IPS DF 4.7 (cell line): ENCODE measurements around the gene CMTM6.
"Not testable (repeated sequence)": the region's sequence is repeated elsewhere in the genome, so short reads cannot be mapped to it uniquely, and the experiment has no call there.

Experiments used
- DNase-seq: peaks from one replicate; pipeline ENCODE4 v3.0.0-alpha.2; 2013; ENCODE audit warnings: low spot score; ENCODE audit errors: extremely low read depth

CMTM6 gene

GRCh38 chr3:32502118-32502945 is at the start of gene CMTM6:
TSS of gene CMTM6 (minus strand) at chr3:32502852. CDS start at chr3:32502745, 107 bp downstream.
- no peak for DNase-seq

- no peak for DNase-seq
These were observed 49.4 kb upstream of the CMTM6 start for GRCh38 chr3:32552013-32552412.

- no peak for DNase-seq
These were observed 48.8 kb upstream of the CMTM6 start for GRCh38 chr3:32551496-32551895.

- DNase-seq, result no peak
These were observed 48.4 kb upstream of the CMTM6 start for GRCh38 chr3:32551087-32551486.

GRCh38 chr3:32545305-32545704 is 42.7 kb upstream of the CMTM6 start:
- DNase-seq, result no peak

- no peak for DNase-seq
These were observed 42.2 kb upstream of the CMTM6 start for GRCh38 chr3:32544894-32545293.

- DNase-seq, result no peak
These were observed 40.2 kb upstream of the CMTM6 start for GRCh38 chr3:32542807-32543206.

- DNase-seq, result no peak
These were observed 38.2 kb upstream of the CMTM6 start for GRCh38 chr3:32540899-32541298.

GRCh38 chr3:32532434-32532833 is 29.8 kb upstream of the CMTM6 start:
- no peak for DNase-seq

GRCh38 chr3:32531010-32531647 is 28.5 kb upstream of the CMTM6 start:
- no peak for DNase-seq

GRCh38 chr3:32525720-32526119 is 23.1 kb upstream of the CMTM6 start:
- no peak for DNase-seq

GRCh38 chr3:32522682-32523081 is 20.0 kb upstream of the CMTM6 start:
- no peak for DNase-seq

GRCh38 chr3:32518921-32519320 is 16.3 kb upstream of the CMTM6 start:
- not testable (repeated sequence) for DNase-seq

- DNase-seq, result not testable (repeated sequence)
These were observed 14.1 kb upstream of the CMTM6 start for GRCh38 chr3:32516751-32517150.

GRCh38 chr3:32511005-32511404 is 8.4 kb upstream of the CMTM6 start:
- DNase-seq, result no peak

GRCh38 chr3:32510075-32510724 is 7.5 kb upstream of the CMTM6 start:
- no peak for DNase-seq

- DNase-seq, result no peak
These were observed 6.1 kb upstream of the CMTM6 start for GRCh38 chr3:32508711-32509110.

- no peak for DNase-seq
These were observed 3.8 kb upstream of the CMTM6 start for GRCh38 chr3:32506466-32506865.

- DNase-seq, result no peak
These were observed 264 bp upstream of the CMTM6 start for GRCh38 chr3:32502946-32503286.

GRCh38 chr3:32501783-32502117 is 902 bp downstream of the CMTM6 start:
- no peak for DNase-seq

GRCh38 chr3:32500880-32501782 is 1.5 kb downstream of the CMTM6 start:
- no peak for DNase-seq

GRCh38 chr3:32500231-32500630 is 2.4 kb downstream of the CMTM6 start:
- no peak for DNase-seq
